ENCODE results near the gene ARCN1.

Gene ARCN1

GRCh38 chr11:118649941-118650340 lies 77.7 kb downstream of the ARCN1 start:
- no peak for ATAC-seq
- TF ChIP-seq ARNTL (CRISPR knock-in tag; IDR thresholded peaks at IDR 0.05; ENCODE audit: borderline replicate concordance, low read depth) = no peak
- no peak for TF ChIP-seq ZFP3 (CRISPR knock-in tag; IDR thresholded peaks at IDR 0.05)
- no peak for TF ChIP-seq ZNF8 (CRISPR knock-in tag; IDR thresholded peaks at IDR 0.05)
- no peak for TF ChIP-seq PPARA (CRISPR knock-in tag; IDR thresholded peaks at IDR 0.05; ENCODE audit: borderline replicate concordance)
- TF ChIP-seq SNAI2 (CRISPR knock-in tag; IDR thresholded peaks at IDR 0.05) = no peak
- TF ChIP-seq ZC3H10 (CRISPR knock-in tag; IDR thresholded peaks at IDR 0.05) = no peak
- no peak for TF ChIP-seq ISL1 (CRISPR knock-in tag; IDR thresholded peaks at IDR 0.05)
- TF ChIP-seq POU6F1 (CRISPR knock-in tag; IDR thresholded peaks at IDR 0.05; ENCODE audit: borderline replicate concordance, low read depth) = no peak
- no peak for TF ChIP-seq CREB5 (CRISPR knock-in tag; IDR thresholded peaks at IDR 0.05; ENCODE audit: low read depth)
- TF ChIP-seq ESRRG (CRISPR knock-in tag; IDR thresholded peaks at IDR 0.05) = no peak
- TF ChIP-seq CSDC2 (CRISPR knock-in tag; IDR thresholded peaks at IDR 0.05) = no peak
- TF ChIP-seq TOX (CRISPR knock-in tag; IDR thresholded peaks at IDR 0.05; ENCODE audit: borderline replicate concordance) = no peak
- no peak for TF ChIP-seq RARB (CRISPR knock-in tag; IDR thresholded peaks at IDR 0.05)
- no peak for TF ChIP-seq CSRNP3 (CRISPR knock-in tag; IDR thresholded peaks at IDR 0.05)
- no peak for TF ChIP-seq OSR1 (CRISPR knock-in tag; IDR thresholded peaks at IDR 0.05)

- TF ChIP-seq ZNF8 (CRISPR knock-in tag; IDR thresholded peaks at IDR 0.05) = no peak
- no peak for TF ChIP-seq ZC3H10 (CRISPR knock-in tag; IDR thresholded peaks at IDR 0.05)
- TF ChIP-seq PATZ1 (CRISPR knock-in tag; IDR thresholded peaks at IDR 0.05; ENCODE audit: borderline replicate concordance) = no peak
- TF ChIP-seq ARNTL (CRISPR knock-in tag; IDR thresholded peaks at IDR 0.05; ENCODE audit: borderline replicate concordance, low read depth) = no peak
- TF ChIP-seq ESRRG (CRISPR knock-in tag; IDR thresholded peaks at IDR 0.05) = no peak
- TF ChIP-seq ISL1 (CRISPR knock-in tag; IDR thresholded peaks at IDR 0.05) = no peak
- no peak for TF ChIP-seq ZNF565 (CRISPR knock-in tag; conservative IDR thresholded peaks at IDR 0.05; ENCODE audit: low read depth)
- no peak for TF ChIP-seq TCF4 (CRISPR knock-in tag; IDR thresholded peaks at IDR 0.05; ENCODE audit: borderline replicate concordance)
- no peak for TF ChIP-seq TSHZ2 (CRISPR knock-in tag; IDR thresholded peaks at IDR 0.05)
- TF ChIP-seq CREB5 (CRISPR knock-in tag; IDR thresholded peaks at IDR 0.05; ENCODE audit: low read depth) = no peak
- TF ChIP-seq CSDC2 (CRISPR knock-in tag; IDR thresholded peaks at IDR 0.05) = no peak
- no peak for TF ChIP-seq ZNF70 (CRISPR knock-in tag; IDR thresholded peaks at IDR 0.05)
- no peak for ATAC-seq
These were observed 78.2 kb downstream of the ARCN1 start for GRCh38 chr11:118650366-118650765.
